Hematopoietic multipotent progenitor cell treated with erythropoietin and hydrocortisone succinate and interleukin-3 and kit ligand, for 8 days (in vitro differentiated cells): ENCODE measurements around the gene USP6.
A peak's percentile ranks its signal among the peaks of the same experiment; 100 is the strongest.
"Not testable (repeated sequence)": the region's sequence is repeated elsewhere in the genome, so short reads cannot be mapped to it uniquely, and the experiment has no call there.

Experiments used
- DNase-seq: peaks from one replicate; pipeline ENCODE4 v3.0.0-alpha.2; 2015

USP6 gene

DNA sequence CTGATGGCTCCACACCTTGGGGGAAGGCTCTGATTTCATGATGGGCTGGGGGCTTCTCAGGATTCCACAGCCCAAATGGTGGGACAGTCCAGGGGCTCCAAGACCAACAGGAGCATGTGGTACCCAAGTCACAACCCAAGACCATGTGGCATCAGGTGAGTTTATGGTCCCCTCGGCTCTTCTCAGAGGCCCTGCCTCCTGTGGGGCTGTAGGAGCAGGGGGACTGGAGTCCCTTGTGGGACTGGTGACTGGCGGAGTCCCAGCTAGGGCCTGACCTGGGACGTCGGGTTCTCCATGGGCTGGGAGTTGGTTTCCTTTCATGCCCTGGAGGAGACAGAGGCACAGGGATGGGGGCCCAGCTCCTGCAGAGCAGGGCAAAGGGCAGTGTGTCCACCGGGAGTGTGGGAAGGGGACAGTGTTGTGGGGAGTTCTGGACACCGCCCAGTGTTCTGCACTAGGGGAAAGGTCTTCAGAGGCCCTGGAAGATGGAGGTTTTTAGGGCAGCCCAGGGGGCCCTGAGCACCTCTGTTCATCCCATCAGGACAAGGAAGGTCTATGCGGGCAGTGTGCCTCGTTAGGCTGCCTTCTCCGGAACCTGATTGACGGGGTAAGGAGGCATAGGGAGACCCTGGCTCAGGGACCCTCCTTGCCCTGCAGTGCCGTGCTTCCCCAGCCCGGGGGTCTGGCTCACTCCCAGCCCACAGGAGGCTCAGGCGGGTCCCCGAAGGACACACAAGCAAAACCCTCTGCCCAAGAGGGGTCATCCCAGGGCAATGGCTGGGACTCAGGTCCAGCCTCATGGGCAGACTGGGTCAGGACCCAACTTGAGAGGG, 21.0 kb downstream of the USP6 start:
- not testable (repeated sequence) for DNase-seq

DNA sequence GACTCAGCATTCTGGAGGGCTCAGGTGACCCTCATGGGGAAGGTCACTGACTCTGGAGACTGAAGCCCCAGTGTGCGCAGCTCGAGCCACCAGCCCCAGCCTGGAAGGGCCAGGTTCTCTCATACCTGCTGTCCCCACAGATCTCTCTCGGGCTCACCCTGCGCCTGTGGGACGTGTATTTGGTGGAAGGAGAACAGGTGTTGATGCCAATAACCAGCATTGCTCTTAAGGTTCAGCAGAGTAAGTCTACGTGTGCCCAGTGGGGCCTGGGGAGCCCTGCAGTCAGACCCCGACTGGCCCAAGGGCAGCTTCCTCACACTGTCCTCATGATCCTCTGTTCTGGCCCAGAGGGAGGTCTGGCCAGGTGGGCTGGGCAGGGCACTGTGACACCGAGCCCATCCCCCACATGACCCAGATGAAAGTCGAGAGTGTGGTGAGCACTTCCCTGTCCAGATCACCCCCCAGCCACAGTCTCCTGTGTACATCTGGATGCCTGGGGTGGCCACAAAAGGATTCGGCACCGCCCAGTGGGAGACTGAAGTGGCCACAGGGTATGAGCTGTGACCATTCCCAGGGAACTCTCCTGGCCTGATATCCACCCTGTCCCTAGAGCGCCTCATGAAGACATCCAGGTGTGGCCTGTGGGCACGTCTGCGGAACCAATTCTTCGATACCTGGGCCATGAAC, 21.8 kb downstream of the USP6 start:
- not testable (repeated sequence) for DNase-seq

DNA sequence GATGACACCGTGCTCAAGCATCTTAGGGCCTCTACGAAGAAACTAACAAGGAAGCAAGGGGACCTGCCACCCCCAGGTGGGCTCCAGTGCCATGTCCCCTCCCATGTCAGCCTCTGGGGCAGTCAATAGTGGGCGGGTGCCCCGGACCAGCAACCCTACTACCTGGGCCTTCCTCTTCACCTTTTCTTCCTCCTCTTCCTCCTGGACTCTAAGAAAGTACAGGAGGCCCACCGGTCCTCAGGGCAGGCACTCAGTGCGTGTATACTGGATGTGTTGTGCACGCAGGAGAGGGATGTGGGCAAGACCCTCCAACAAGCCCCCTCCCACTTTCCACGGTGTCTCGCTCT, 22.3 kb downstream of the USP6 start:
- not testable (repeated sequence) for DNase-seq

DNA sequence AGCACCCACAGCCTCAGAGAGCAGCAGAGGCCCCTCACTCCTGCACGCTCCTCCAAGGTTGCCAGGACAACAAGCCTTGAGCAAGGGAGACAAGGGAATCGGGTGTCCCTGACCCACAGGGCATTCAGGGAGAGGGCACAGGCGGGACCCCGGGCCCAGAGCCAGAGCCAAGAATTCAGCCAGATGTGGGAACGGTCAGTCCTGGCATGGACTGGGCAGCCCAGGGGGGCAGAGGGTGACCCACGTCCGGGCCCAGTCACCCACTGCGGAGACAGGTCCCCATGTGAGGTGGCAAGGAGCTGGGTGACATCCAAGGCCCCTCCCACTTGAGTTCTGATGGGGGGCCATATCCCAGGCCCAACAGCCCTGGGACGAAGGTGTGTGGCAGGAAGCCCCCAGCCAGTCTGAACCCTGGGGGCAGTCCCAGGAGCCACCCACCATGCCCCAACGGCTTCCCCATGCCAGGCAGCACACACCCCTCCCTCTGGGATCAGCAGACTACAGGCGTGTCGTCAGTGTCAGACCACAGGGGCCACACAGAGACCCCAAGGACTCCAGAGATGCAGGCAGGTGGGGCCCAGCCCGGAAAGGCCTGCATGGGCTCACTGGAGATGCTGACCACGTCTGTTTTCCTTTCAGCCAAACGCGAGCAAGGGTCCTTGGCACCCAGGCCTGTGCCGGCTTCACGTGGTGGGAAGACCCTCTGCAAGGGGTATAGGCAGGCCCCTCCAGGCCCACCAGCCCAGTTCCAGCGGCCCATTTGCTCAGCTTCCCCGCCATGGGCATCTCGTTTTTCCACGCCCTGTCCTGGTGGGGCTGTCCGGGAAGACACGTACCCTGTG, 23.0 kb downstream of the USP6 start:
- DNase-seq, result no peak

DNA sequence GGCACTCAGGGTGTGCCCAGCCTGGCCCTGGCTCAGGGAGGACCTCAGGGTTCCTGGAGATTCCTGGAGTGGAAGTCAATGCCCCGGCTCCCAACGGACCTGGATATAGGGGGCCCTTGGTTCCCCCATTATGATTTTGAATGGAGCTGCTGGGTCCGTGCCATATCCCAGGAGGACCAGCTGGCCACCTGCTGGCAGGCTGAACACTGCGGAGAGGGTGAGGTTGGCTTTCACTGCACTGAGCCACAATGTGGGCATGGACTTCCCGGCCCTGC, 23.6 kb downstream of the USP6 start:
- DNase-seq, result no peak

DNA sequence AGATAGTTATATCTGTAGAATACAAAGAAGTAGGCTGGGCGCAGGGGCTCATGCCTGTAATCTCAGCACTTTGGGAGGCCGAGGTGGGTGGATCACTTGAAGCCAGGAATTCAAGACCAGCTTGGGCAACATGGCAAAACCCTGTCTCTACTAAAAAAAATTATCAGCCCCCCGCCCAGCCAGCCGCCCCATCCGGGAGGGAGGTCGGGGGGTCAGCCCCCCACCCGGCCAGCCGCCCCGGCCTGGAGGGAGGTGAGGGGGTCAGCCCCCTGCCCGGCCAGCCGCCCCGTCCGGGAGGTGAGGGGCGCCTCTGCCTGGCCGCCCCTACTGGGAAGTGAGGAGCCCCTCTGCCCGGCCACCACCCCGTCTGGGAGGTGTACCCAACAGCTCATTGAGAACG, 27.0 kb downstream of the USP6 start:
- not testable (repeated sequence) for DNase-seq

DNA sequence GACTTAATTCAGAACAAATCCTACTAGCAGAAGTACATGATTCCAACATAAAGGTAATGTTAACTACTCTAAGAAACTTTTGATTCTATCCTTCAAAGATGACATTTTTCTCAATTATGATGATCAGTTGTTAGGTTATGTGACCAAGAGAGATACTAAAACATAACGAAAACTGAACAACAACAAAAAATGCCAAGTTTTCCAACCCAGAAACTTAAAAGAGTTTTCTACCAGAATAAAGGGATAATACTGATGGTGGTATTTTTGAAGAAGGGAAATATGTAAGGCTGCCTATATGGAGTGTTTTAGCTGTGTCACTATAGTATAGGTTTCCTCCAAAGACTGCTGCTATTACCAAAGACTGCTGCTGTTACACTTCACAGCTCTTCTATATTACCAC, 30.3 kb downstream of the USP6 start:
- not testable (repeated sequence) for DNase-seq

DNA sequence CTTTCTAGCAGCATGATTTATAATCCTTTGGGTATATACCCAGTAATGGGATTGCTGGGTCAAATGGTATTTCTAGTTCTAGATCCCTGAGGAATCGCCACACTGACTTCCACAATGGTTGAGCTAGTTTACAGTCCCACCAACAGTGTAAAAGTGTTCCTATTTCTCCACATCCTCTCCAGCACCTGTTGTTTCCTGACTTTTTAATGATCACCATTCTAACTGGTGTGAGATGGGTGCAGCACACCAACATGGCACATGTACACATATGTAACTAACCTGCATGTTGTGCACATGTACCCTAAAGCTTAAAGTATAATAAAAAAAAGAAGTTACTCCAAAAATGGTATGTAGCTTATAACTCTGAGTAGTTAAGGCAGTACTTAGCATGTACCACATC, 44.9 kb downstream of the USP6 start:
- not testable (repeated sequence) for DNase-seq

DNA sequence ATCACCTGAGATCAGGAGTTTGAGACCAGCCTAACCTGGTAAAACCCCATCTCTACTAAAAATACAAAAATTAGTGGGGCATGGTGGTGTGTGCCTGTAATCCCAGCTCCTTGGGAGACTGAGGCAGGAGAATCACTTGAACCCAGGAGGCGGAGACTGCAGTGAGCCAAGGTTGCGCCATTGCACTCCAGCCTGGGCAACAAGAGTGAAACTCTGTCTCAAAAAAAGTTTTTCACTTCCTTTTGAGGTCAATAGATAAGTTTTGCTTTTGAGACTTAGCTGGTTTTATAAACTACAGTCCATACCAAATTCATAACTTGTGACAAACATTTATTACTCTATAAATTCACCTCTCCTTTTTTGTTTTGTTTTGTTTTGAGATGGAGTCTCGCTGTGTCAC, 46.0 kb downstream of the USP6 start:
- not testable (repeated sequence) for DNase-seq

DNA sequence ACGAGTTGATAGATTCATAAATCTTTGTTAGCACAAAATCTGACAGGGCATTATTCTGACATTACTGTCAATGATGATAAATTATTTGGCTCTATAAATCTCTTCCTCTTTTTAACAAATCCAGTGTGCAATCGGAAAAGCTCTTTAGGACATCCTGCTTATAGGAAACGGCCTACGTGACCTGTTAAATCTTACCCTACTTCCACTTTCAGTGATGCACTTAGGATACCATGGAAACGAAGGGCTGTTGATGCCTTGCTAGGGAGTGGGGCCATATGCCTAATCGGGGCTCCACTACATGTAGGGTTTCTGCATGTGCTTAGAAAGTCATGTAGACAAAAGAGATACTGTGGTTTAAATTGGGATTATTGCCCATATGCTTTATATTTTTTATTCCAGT, 48.6 kb downstream of the USP6 start:
- DNase-seq, result no peak

DNA sequence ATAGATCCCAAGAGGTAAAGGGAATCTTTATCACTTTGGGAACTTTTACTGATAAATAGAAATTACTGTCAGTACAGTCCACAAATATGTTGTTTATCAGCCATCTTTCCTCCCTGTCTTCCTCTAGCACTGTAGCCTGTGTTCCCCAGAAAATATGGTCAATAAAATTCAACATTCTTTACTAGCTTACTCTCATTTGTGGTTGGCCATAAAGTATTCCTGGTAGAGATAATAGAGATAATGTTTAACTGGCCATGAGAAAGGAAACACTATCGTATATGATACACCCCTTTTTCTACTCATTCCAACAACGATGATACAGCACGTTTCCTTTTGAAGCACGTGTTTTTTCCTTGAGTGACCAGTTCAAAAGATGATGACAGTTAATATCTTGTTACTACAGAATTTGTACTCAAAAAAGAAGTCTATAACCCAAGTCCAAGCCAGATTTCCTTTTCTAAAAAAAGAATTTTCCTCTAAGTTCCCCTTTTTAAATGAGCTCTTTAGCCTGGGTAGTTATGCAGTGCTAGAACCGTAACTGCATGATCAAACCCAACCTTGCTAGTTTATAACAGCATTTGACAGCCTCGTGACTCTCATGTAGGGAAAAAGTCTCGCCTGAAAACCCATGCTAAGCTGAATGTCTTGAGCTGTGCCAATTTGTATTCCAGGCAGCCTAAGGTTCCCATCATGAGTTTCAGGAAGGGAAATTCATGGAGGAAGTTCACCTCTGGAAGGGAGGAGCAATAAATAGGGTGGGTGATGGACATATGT, 50.1 kb downstream of the USP6 start:
- DNase-seq, result peak; percentile 44

DNA sequence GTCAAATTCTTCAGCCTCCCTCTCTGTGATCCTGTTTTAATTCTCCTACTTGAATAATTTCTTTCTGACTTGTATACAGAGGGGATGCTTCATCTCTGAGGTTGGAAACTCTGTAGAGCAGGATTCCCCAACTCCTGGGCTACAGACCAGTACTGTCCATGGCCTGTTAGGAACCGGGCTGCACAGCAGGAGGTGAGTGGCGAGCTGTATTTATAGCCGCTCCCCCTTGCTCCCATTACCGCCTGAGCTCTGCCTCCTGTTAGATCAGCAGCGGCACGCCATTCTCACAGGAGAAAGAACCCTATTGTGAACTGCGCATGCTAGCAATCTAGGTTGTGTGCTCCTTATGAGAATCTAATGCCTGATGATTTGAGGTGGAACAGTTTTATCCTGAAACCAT, 59.2 kb downstream of the USP6 start:
- not testable (repeated sequence) for DNase-seq

DNA sequence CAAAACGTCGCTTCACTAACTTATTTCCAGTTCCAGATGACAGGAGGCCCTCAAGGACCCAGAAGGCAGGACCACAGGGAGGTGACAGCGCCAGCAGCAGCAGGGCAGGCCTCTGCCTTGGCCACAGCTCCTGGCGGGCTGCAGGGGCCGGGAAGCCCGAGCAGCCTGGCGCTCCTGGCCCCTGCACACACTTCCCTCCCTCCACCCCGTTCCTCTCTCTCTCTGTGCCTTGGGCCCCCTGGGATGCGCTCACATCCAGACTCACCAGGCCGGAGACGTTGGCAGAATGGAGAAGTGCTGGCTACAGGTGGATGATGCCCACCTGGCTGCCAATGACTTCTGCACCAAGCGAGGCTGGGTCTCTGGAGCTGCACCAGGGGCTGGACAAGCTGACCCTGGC, 63.2 kb downstream of the USP6 start:
- DNase-seq, result no peak

DNA sequence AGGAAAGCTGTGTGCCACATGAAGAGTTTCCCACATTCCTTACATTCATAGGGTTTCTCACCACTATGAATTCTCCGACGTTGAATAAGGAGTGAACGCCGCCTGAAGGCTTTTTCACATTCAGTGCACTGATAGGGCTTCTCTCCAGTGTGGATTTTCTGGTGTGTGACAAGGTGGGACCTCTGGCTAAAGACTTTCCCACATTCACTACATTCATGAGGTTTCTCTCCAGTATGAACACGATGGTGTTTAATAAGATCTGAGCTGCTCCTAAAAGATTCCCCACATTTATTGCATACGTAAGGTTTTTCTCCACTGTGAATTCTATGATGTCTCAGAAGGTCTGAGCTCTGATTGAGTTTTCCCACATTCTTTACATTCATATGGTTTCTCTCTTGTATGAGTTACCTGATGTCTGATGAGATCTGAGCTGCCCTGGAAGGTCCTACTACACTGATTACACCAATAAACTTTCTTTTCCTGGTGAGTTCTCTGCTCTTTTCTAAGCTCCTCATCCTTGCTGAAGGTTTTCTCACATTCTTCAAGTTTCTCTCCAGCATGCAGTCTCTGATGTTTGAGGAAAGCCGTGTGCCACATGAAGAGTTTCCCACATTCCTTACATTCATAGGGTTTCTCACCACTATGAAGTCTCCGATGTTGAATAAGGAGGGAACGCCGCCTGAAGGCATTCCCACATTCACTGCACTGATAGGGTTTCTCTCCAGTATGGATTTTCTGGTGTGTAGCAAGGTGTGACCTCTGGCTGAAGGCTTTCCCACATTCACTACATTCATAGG, 65.9 kb downstream of the USP6 start:
- DNase-seq, result no peak

DNA sequence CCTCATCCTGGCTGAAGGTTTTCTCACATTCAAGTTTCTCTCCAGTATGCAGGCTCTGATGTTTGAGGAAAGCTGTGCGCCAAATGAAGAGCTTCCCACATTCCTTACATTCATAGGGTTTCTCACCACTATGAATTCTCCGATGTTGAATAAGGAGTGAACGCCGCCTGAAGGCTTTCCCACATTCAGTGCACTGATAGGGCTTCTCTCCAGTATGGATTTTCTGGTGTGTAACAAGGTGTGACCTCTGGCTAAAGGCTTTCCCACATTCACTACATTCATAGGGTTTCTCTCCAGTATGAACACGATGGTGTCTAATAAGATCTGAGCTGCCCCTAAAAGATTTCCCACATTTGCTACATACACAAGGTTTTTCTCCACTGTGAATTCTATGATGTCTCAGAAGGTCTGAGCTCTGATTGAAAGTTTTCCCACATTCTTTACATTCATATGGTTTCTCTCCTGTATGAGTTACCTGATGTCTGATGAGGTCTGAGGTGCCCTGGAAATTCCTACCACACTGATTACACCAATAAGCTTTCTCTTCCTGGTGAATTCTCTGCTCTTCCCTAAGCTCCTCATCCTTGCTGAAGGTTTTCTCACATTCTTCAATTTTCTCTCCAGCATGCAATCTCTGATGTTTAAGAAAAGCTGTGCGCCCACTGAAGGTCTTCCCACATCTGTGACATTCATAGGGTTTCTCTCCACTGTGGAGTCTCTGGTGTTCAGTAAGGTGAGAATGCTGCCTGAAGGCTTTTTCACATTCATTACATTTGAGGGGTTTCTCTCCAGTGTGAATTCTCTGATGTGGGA, 67.0 kb downstream of the USP6 start:
- no peak for DNase-seq

DNA sequence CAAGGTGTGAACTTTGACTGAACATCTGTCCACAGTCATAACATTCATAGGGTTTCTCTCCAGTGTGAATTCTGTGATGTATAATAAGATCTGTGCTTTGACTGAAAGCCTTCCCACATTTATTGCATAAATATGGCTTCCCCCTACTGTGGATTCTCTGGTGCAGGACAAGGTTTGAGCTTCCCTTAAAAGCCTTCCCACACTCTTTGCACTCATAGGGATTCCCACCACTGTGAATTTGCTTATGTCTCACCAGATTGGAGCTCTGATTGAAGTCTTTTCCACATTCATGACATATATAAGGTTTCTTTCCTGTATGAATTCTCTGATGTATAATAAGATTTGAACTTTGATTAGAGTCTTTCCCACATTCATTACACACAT, 67.6 kb downstream of the USP6 start:
- no peak for DNase-seq

DNA sequence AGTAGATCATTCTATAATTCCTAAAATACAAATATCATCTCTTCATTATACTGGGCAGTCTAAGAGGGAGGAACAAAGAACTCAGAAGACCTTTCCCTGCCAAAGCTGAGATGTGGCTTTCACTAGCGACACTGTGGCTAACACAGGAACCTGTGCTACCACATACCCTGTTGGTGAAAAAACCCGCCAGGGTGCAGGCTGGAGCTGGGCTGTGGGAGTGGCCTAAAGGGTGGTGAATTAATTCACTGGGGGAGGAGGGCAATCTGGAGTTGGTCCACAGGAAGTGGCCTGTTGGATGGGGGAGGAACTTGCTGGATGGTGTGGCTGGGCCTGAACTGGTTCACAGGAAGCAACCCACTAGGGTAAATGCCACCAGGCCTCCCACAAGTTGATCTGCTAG, 68.5 kb downstream of the USP6 start:
- no peak for DNase-seq

DNA sequence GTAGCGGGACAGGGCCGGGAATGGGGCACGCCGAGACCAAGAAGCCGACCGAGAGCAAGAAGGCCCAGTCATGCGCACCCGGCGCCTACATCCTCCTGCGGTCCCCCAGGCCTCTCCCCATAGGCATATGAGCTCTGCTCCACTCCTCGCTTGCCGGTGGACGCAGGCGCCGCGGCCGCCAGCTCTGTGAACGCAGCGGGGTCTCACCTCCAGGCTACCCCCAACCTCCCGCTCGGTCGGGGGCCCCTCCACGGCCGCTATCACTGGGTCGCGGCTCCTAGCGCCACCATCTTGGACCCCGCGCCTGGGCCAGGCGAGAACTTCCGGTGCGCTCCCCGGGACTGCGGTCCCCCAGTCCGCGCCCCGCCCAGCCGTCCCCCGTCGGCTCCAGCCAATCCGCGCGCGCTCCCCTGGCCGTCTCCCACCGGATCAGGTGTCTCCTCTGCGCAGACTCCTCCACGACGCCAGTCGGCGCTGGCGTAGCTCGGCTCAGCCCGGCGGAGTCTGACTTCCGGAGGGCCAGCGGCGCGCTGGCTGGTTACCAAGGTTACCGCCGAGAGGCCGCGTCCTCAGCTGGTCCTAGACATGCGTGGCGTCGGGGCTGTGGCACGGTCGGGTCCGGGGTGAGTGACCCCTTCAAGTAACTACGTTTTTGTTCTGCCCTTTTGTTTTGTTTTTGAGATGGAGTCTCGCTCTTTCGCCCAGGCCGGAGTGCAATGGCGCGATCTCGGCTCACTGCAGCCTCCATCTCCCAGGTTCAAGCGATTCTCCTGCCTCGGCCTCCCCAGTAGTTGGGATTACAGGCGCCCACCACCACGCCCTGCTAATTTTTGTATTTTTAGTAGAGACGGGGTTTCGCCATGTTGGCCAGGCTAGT, 75.9 kb downstream of the USP6 start, which contains the start of gene ZNF594:
TSS of gene ZNF594 (minus strand) at position 328 of the 877 bp plus-strand sequence. CDS start 7,612 bp downstream, outside the sequence.
- peak; percentile 95 for DNase-seq

DNA sequence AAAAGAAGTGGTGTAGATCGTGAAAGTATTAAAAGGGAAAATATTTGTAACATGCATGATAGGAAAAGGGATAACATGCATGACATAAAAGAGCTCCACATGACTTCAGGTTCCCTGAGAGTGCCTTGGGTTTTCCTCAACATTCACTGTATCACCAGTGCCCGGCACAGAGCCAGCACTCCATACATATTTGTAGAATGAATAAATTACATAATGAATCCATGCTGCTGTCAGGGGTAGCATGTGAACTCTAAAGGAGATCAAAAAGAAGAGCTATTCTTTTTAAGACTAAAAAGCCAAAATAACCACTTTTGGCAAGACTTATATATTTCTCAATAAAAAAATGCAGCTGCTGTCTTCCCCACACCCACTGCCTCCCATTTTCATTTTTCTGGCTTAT, 78.5 kb downstream of the USP6 start:
- no peak for DNase-seq

DNA sequence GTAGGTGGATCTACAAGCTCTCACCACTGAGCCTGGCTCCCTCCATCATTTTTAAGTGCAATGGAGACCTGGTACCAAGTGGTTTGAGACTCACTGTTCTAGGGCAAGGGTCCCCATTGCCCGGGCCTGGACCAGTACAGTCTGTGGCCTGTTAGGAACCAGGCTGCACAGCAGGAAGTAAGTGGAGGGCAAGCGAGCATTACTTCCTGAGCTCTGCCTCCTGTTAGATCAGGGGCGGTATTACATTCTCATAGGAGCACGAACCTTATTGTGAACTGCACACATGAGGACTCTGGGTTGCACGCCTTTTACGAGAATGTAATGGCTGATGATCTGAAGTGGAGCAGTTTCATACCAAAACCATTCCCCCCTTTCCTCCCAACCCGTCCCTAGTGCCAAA, 82.6 kb downstream of the USP6 start:
- no peak for DNase-seq
